Stimulated activated CD4-positive, alpha-beta T cell treated with anti-CD3 and anti-CD28 coated beads, Interleukin-1b, Interleukin-23, amount 100 ng/mL, for 24 hours (primary cell): ENCODE data around the gene SMC2.

Experiments used
- DNase-seq, 4 experiments: peaks; one replicate each; pipeline ENCODE4 v3.0.0-alpha.2; 2020; ENCODE audit warnings: low read depth in 4 of 4, low spot score in 1 of 4

The SMC2 gene

GRCh38 chr9:104093647-104094533 lies at the start of gene SMC2:
Gene SMC2, plus strand, starts transcription at chr9:104094309. Its CDS starts 1,076 bp downstream, at chr9:104095385.
- DNase-seq = peak; percentile 84 to 92 (median 88)

DNA sequence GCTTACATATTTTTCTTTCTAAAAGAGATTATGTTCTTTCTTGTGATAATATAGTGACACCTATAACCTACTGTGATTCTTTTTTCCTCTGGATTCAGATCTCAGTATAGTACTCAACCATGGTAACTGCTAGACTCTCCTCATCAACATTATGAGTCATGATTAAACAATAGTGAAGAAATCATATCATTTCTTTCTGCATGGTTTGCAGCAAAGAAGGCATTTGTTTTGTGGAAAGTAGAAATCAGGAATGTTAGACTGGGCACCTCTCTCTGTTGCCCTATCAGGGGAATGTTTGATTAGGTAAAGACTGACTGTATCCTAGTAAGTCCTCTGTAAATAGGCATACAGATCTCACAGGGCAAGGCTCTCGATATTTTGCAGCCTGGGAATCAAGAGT lies 25.6 kb upstream of the SMC2 start:
- no peak for DNase-seq

- DNase-seq = no peak
These were observed 24.8 kb upstream of the SMC2 start for GRCh38 chr9:104069288-104069687.

GRCh38 chr9:104071589-104071988 lies 22.5 kb upstream of the SMC2 start:
- DNase-seq = no peak

- DNase-seq = no peak
These were observed 20.9 kb upstream of the SMC2 start for GRCh38 chr9:104073098-104073769.

DNA sequence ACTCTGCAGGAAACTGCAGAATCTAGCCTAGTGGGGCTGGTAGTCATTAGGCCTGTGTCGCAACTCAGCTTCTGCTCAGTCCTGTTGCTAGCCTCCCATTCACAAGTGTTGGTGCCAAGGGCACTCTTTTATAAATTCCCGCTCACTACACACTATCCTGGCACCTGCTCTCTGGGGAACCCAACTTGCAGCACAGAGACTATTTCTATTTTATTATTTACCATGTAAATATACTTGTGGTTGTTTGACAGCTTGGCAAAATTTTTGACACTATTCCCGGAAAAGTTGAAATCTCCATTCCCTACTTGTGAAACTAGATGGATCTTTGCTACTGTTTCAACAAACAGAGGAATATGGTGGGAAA lies 20.4 kb upstream of the SMC2 start:
- DNase-seq = no peak

DNA sequence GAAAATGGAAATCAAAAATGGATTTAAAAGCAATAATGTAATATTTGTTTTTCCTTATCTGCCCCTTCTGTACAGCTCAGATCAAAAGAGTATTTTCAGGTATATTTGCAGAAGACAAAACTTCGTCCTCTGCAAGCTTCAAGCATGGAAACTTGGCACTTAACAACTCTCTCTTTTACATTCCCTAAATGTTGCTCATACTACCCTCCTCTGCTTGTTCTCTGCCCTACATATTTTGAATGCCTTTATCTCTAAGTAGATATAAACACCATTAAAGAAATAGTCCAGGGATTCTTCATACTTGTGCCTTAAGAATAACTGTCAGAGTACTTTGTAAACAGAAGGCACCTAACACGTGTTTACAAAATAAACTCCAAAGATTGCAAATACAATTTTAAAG lies 19.2 kb upstream of the SMC2 start:
- DNase-seq = no peak

GRCh38 chr9:104075801-104076753 lies 18.0 kb upstream of the SMC2 start:
- no peak for DNase-seq

DNA sequence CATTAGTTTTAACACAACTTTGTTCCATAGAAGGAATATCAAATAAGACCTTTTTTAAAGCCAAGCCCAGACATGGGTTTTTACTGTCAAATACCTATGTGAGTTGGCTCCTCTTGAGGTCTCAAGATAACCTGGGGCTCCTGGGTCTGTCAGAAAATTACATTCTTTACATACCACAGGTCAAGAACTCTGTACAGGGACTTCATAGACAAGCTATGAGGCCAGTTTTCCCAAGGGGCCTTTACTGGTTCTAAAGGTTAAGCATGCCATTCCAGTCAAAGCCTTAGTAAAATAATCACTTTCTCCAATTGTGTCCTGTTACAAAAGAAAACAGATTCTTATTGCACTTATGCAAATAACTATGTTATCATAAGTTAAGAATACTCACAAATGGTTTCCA lies 15.5 kb upstream of the SMC2 start:
- no peak for DNase-seq

- no peak for DNase-seq
These were observed 13.1 kb upstream of the SMC2 start for GRCh38 chr9:104080983-104081382.

DNA sequence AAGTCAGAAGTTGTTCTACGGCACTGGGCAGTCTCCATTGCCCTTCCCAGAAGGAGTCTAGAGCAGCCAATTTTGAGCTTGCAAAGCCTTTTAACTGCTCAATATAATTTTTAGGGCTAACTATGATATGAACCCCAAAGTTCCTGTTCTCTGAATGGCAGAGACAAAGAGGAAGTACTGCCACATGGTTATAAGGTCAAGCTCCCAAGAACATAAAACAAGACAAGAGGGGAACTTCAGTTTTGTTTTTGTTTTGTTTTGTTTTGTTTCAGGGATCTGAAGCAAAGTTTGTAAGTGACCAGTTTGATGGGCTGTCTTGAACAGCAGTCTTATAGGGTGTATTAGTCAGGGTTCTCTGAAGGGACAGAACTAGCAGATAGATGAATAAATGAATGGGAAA lies 11.9 kb upstream of the SMC2 start:
- DNase-seq = no peak

GRCh38 chr9:104085525-104085924 lies 8.6 kb upstream of the SMC2 start:
- no peak for DNase-seq

DNA sequence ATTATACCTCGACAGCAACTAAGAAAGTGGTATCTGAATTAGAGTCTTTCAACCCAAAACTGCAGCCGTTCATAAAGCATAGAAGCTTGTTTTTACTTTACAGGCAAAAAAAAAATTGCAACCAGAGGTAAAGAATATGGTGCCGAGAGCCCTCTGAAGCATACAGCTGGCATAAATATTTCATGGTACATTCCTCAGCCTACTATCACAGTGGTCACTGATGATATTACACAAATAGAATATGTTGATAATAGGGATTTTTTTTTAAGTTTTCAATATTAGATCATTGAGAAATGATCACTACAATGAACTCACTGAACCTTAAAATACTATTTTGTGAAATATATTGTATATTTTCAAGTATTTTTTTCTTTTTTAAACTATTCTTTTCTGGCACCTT lies 6.2 kb upstream of the SMC2 start:
- DNase-seq = no peak

- DNase-seq = no peak
These were observed 5.7 kb upstream of the SMC2 start for GRCh38 chr9:104088416-104088815.

DNA sequence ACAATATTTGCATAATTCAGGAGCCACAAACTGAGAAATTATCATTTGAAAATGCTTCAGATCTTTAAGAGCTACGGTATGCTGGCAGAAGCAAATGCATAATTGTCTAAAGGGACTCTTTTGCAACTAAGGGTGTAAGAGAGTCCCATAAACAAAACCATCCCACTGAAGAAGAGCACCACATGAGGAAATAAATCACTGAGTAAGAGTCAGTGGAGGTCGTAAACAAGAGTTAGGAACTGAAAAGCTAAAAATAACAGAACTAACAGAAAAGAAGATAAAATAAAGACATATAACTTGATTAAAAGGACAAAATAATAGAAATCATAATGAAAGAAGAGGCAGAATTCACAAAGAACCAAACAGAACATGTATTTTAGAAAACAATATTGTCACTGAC lies 3.5 kb upstream of the SMC2 start:
- no peak for DNase-seq

DNA sequence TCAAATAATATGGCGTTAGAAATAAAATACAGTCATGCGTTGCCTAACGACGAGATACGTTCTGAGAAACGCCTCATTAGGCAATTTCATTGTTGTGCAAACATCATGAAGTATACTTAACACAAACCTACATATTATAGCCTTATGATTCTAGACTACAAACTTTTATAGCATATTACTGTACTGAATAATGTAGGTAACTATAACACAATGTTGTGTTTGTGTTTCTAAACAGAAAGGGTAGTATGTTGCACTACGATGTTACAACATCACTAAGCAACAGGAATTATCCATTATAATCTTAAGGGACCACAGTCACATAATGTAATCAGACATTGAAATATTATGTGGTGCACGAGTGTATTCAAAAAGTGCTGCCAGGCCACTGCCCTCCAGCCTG lies 3.0 kb upstream of the SMC2 start:
- DNase-seq = no peak

DNA sequence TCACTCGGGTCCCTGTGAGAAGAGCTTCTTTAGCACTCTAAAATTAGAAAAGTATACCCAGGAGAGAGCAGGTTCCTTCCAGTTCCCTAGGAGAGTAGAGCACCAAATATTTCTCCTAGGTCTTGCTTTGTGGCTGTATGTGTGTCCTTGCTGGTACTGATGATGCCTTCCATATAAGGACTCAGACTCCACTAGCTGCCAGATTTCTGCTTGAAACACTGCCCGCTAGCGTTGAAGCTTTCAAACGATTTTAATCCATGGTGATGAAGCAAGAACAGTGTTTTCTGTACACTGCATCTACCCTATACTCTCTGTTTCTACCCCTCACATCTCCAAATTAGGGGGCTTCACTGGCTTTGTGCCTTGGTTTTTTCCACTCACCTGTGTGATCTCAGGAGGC lies 2.4 kb upstream of the SMC2 start:
- DNase-seq = no peak

- DNase-seq = no peak
These were observed 1.9 kb upstream of the SMC2 start for GRCh38 chr9:104092192-104092591.

DNA sequence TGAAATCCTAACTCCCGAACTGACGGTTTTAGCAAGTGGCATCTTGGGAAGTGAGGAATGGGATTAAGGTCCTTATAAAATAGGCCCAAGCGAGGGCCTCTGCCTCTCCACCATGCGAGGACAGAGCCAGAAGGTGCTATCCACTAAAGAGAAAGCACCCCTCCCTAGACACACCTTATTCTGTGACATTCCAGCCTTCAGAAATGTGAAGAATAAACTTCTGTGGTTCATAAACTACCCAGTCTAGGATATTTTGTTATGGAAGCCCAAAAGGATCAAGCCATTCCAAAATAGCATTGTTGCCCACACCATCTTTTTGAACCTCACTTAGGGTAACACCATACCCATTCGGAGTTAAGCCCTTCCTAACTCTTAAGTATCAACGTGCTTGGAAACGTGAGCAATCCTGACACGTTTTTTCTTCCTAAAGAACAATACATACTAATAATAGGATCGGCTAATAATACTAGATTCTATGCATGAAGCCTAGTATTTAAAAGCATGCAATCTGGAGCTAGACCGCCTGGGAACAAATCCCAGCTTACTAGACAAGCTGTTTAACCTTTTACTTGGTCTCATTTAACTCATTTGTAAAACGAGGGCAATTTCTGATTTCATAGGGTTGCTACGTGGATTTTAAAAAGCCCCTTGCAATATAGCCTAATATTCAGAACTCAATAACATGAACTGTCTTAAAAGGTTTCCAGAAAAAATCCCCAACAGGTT lies 1.1 kb upstream of the SMC2 start:
- DNase-seq = no peak

- DNase-seq = no peak
These were observed 466 bp downstream of the SMC2 start for GRCh38 chr9:104094534-104095015.

DNA sequence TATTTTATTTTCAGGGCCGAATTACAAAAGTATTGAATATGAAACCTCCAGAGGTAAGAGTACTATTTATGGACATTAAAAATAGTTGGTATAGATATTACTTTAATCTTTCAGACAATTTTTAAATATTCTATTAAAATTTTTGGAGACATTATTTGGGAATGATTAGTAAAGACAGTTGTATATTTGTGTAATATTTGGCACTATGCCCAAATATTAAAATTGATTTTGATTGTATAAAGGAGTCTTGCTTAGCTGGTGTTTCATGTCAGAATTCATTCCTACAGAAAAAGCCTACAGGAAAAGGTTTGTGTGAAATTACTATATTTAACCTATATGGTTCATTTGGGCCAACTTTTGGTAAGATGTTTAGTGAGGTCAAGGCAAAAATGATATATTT lies 5.5 kb downstream of the SMC2 start:
- DNase-seq = no peak
